HG02885 (cell line): ENCODE results near the gene FAM163A.
"Not testable (repeated sequence)": the region's sequence is repeated elsewhere in the genome, so short reads cannot be mapped to it uniquely, and the experiment has no call there.

Experiments used
- ATAC-seq: cut with Tn5 transposase; IDR thresholded peaks from one replicate; pipeline ENCODE4 v1.9.1; 2021; ENCODE audit warnings: mild to moderate bottlenecking; ENCODE audit not compliant: unreplicated experiment, poor library complexity

FAM163A gene

GRCh38 chr1:179831852-179832699 is 89.0 kb downstream of the FAM163A start:
- ATAC-seq = no peak

- ATAC-seq = not testable (repeated sequence)
These were observed 93.8 kb downstream of the FAM163A start for GRCh38 chr1:179836686-179837445.

DNA sequence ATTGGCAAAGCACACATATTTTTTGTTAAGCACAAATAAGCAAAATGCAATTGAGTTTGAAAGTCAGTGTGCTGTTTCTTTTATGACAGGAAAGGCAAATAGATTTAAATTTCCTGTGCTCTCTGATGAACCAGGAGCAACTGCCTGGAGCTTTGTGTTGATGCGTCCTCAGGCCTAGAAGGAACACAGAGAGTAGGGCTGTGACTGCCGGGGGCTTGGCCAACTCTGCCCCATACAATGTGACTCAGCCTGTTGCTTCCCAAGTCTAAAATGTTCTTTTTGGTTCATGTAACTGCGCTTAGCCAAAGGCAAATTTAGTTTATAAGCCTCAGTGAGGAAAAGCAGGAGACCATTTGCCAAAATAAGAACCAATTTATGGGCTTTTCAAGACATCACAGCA is 97.0 kb downstream of the FAM163A start:
- no peak for ATAC-seq

DNA sequence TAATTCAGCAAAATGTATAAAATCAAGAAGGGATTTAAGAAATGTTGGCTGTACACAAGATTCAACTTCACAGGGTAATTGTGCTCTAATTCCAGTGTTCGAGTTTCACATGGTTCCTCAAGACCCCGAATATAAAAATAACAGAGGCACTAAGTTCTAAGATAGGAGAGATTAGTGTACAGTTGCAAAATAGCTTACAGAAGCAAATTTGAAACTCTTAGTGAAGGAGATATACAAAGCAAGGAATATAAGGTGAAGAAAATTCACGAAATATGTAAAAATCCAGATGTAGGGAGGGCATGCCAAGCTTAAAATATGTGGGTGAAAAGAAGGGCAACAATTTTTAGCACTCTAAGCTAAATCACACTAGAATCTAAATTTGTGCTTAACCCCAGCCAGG is 105.1 kb downstream of the FAM163A start:
- ATAC-seq = no peak

DNA sequence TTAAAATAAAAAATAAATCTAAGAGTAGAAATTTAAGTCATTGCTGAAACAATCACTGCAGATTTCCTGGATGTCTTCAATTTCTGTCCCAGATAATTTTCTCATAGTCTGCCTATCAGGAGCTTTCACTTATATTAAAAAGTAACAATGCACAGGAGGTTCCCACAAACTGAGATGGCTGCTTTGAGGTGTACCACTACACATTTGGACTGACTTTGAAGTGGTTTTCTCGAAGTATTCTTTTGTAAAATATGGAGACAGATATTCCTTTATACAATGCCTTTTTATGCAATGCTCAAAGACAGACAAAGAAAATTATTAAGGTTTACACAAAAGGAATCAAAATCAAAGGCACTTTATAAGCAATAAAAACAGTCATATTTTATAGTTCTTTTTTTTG is 110.0 kb downstream of the FAM163A start:
- ATAC-seq = no peak

DNA sequence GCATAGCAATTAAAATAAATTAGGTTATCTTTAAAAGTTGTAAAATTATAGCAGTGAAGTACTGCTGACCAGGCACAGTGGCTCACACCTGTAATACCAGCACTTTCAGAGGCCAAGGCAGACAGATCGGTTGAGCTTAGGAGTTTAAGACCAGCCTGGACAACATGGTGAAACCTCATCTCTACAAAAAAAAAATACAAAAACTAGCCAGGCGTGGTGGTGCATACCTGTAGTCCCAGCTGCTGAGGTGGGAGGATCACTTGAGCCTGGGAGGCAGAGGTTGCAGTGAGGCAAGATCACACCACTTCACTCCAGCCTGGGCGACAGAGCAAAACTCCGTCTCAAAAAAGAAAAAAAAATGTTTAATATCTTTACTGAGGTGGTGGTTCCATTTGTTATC is 112.7 kb downstream of the FAM163A start:
- ATAC-seq = not testable (repeated sequence)

GRCh38 chr1:179856296-179856695 is 113.2 kb downstream of the FAM163A start:
- no peak for ATAC-seq

DNA sequence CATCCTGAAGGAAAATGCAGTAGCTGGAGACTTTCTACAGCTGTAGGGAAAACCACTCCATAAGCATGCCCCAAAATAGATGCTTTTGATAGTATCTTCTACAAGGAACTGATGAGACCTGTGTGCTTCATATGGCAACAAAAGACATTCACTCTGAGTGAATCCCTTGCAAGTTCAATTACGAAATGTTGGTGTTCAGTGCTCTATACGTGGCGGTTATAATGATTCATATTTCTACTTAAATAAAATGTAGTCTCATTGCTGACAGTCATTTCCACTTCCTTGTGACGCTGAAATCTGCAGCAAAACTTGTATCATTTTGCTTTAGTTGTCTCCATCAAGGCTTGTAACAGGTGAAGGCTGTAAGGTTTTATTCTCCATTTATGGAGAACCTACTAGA is 113.9 kb downstream of the FAM163A start:
- no peak for ATAC-seq

GRCh38 chr1:179860652-179861051 is 117.6 kb downstream of the FAM163A start:
- ATAC-seq = no peak

GRCh38 chr1:179865377-179865776 is 122.3 kb downstream of the FAM163A start:
- no peak for ATAC-seq
